ENCODE measurements around the gene TNIK.

GRCh38 chr3:171227828-171228227, 232.4 kb downstream of the TNIK start:
- TF ChIP-seq CTCF (IDR thresholded peaks at IDR 0.05; ENCODE audit: low read length) = no peak
- no peak for TF ChIP-seq EZH2 (IDR thresholded peaks at IDR 0.05; ENCODE audit: borderline replicate concordance, low read length)

Measured in OCI-LY1 (cell line).